ENCODE measurements around the gene PPP2R2C. TPM values are rescaled to one million over a fixed set of nuclear protein-coding genes. Genes with fewer than 3 reads are reported as not detected.

Gene PPP2R2C
- polyA plus RNA-seq, 1 donor (not counting 4 experiments of a cell fraction or from before 2014, with no cell fraction given): 12.3 TPM

DNA sequence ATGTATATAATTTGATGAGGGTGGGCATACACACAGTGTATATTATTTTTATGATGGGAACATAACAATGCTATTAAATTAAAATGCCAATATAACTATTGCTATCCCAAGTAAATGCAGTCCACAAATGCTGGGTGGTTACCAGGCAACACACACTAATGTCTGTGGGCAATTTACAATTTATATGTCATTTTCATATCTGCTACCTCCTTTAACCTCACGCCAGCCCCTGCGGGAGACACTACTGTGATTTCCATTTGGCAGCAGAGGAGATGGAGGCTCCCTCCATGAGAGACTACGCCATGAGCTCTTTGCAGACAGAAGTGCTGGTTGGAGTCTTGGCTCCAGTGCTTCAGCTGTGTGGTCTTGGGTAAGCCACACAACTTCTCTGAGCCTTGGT, 87.9 kb downstream of the PPP2R2C start:
- Histone ChIP-seq H3K79me2 (ENCODE audit: control insufficient read depth, insufficient read depth, low read length) (no peaks in the 10 kb centered on the region), H3K9ac (ENCODE audit: control insufficient read depth, extremely low read depth, insufficient read depth, low read length) (no peak overlapping the region), H2AFZ (ENCODE audit: control insufficient read depth, low read length) (no peak overlapping the region), H3K27ac (ENCODE audit: control insufficient read depth, insufficient read depth, low read length) (no peak overlapping the region), H3K9me3 (ENCODE audit: control insufficient read depth, low read depth, low read length) (no peaks in the 10 kb centered on the region), H3K9me1 (ENCODE audit: control insufficient read depth, extremely low read depth, insufficient read depth, low read length) (no peaks in the 10 kb centered on the region), H3K4me2 (ENCODE audit: control insufficient read depth, extremely low read depth, insufficient read depth, low read depth, low read length) (no peak overlapping the region), H3K27me3 (ENCODE audit: control insufficient read depth, extremely low read depth, insufficient read depth, low read length) (no peaks in the 10 kb centered on the region), H3K36me3 (ENCODE audit: control insufficient read depth in 2 of 2, extremely low read depth in 1 of 2, insufficient read depth in 2 of 2, low read length in 2 of 2) (peaks cover 0 to 2% of the 10 kb centered on the region in 2 experiments), H4K20me1 (ENCODE audit: control insufficient read depth, extremely low read depth, insufficient read depth, low read length) (no peaks in the 10 kb centered on the region), H3K4me3 (ENCODE audit: control insufficient read depth in 2 of 3, extremely low read depth in 1 of 3, insufficient read depth in 2 of 3, low read depth in 1 of 3, low read length in 3 of 3) (no peak overlapping the region), H3K4me1 (ENCODE audit: control insufficient read depth, extremely low read depth, insufficient read depth, low read length) (peaks cover 8% of the 10 kb centered on the region)
- DNase-seq (ENCODE audit: low read depth, low spot score) (no peak), FAIRE-seq (no peak)
- TF ChIP-seq, protein P1, sequence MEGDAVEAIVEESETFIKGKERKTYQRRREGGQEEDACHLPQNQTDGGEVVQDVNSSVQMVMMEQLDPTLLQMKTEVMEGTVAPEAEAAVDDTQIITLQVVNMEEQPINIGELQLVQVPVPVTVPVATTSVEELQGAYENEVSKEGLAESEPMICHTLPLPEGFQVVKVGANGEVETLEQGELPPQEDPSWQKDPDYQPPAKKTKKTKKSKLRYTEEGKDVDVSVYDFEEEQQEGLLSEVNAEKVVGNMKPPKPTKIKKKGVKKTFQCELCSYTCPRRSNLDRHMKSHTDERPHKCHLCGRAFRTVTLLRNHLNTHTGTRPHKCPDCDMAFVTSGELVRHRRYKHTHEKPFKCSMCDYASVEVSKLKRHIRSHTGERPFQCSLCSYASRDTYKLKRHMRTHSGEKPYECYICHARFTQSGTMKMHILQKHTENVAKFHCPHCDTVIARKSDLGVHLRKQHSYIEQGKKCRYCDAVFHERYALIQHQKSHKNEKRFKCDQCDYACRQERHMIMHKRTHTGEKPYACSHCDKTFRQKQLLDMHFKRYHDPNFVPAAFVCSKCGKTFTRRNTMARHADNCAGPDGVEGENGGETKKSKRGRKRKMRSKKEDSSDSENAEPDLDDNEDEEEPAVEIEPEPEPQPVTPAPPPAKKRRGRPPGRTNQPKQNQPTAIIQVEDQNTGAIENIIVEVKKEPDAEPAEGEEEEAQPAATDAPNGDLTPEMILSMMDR (optimal IDR thresholded peaks at IDR 0.05 in 1 of 3, IDR thresholded peaks at IDR 0.05 in 1 of 3, conservative IDR thresholded peaks at IDR 0.05 in 1 of 3; ENCODE audit: extremely low read depth in 1 of 3, insufficient read depth in 2 of 3, low read length in 3 of 3): no peak
- no peak for TF ChIP-seq EZH2 (IDR thresholded peaks at IDR 0.05; ENCODE audit: low read length)
- dilution Hi-C loops (cut with MboI; ENCODE audit: extremely low pct_ligation_motif_present, low sequenced_read_pairs): no loop called here

DNA sequence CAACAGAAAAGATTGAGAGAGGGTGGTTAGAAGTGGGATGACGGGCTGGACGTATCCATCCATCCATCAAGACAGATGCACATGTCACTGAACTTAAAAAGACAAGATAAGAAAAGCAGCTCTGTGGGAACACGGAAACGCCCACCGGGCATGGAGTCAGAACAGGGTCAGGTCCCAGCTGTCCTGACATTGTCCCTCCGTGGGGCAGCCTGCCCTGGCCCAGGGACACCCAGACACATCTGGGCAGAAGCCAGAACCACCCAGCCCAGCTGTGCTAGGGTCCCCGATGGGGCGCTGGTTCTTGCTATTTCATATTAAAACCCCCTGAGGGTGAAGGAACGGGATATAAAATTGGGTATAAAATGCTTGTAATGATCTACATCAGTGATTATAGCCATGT, 88.5 kb downstream of the PPP2R2C start:
- Histone ChIP-seq H3K4me3 (ENCODE audit: control insufficient read depth in 2 of 3, extremely low read depth in 1 of 3, insufficient read depth in 2 of 3, low read depth in 1 of 3, low read length in 3 of 3) (no peak overlapping the region), H3K27me3 (ENCODE audit: control insufficient read depth, extremely low read depth, insufficient read depth, low read length) (no peaks in the 10 kb centered on the region), H3K27ac (ENCODE audit: control insufficient read depth, insufficient read depth, low read length) (no peak overlapping the region), H3K9me3 (ENCODE audit: control insufficient read depth, low read depth, low read length) (no peaks in the 10 kb centered on the region), H3K4me1 (ENCODE audit: control insufficient read depth, extremely low read depth, insufficient read depth, low read length) (peaks cover 8% of the 10 kb centered on the region), H3K4me2 (ENCODE audit: control insufficient read depth, extremely low read depth, insufficient read depth, low read depth, low read length) (no peak overlapping the region), H3K79me2 (ENCODE audit: control insufficient read depth, insufficient read depth, low read length) (no peaks in the 10 kb centered on the region), H2AFZ (ENCODE audit: control insufficient read depth, low read length) (no peak overlapping the region), H4K20me1 (ENCODE audit: control insufficient read depth, extremely low read depth, insufficient read depth, low read length) (no peaks in the 10 kb centered on the region), H3K9me1 (ENCODE audit: control insufficient read depth, extremely low read depth, insufficient read depth, low read length) (no peaks in the 10 kb centered on the region), H3K36me3 (ENCODE audit: control insufficient read depth in 2 of 2, extremely low read depth in 1 of 2, insufficient read depth in 2 of 2, low read length in 2 of 2) (peaks cover 0 to 2% of the 10 kb centered on the region in 2 experiments), H3K9ac (ENCODE audit: control insufficient read depth, extremely low read depth, insufficient read depth, low read length) (no peak overlapping the region)
- dilution Hi-C loops (cut with MboI; ENCODE audit: extremely low pct_ligation_motif_present, low sequenced_read_pairs): no loop called here
- no peak for DNase-seq (ENCODE audit: low read depth, low spot score)
- no peak for FAIRE-seq
- no peak for TF ChIP-seq EZH2 (IDR thresholded peaks at IDR 0.05; ENCODE audit: low read length)
- TF ChIP-seq, protein P1 (optimal IDR thresholded peaks at IDR 0.05 in 1 of 3, IDR thresholded peaks at IDR 0.05 in 1 of 3, conservative IDR thresholded peaks at IDR 0.05 in 1 of 3; ENCODE audit: extremely low read depth in 1 of 3, insufficient read depth in 2 of 3, low read length in 3 of 3): no peak
